ENCODE results near the gene YPEL1. TPM values are rescaled to one million over a fixed set of nuclear protein-coding genes. Genes with fewer than 3 reads are reported as not detected.
"Not testable (repeated sequence)": the region's sequence is repeated elsewhere in the genome, so short reads cannot be mapped to it uniquely, and the experiment has no call there.

The YPEL1 gene
- total RNA-seq, 1 experiment from 2014 or later = 4.0 TPM

- peaks cover 7% of the 10 kb centered on the region for H3K36me3 ChIP-seq
Measured at GRCh38 chr22:21693333-21693998, 42.1 kb downstream of the YPEL1 start.

GRCh38 chr22:21692856-21693255 is 42.7 kb downstream of the YPEL1 start:
- not testable (repeated sequence) for H3K27me3 ChIP-seq; H3K27ac ChIP-seq; H3K4me1 ChIP-seq; H3K36me3 ChIP-seq; H3K9me3 ChIP-seq (replicated peaks); H3K4me3 ChIP-seq; DNase-seq

More at GRCh38 chr22:21693333-21693998, 42.1 kb downstream of the YPEL1 start:
- DNase-seq = no peak
- Histone ChIP-seq H3K9me3 (replicated peaks) (no peaks in the 10 kb centered on the region), H3K4me1 (peaks cover 2% of the 10 kb centered on the region; the same call in 1 of the 2 replicates), H3K4me3 (no peak overlapping the region), H3K27me3 (no peaks in the 10 kb centered on the region), H3K27ac (no peak overlapping the region)

- Histone ChIP-seq H3K27me3 (no peaks in the 10 kb centered on the region), H3K4me1 (peaks cover 2% of the 10 kb centered on the region; the same call in 1 of the 2 replicates), H3K9me3 (replicated peaks) (no peaks in the 10 kb centered on the region), H3K27ac (no peak overlapping the region), H3K4me3 (no peak overlapping the region), H3K36me3 (peaks cover 10% of the 10 kb centered on the region)
- no peak for DNase-seq
Measured at GRCh38 chr22:21691816-21692215, 43.8 kb downstream of the YPEL1 start.

GRCh38 chr22:21690401-21690801 is 45.2 kb downstream of the YPEL1 start:
- H3K9me3 ChIP-seq (replicated peaks) = no peaks in the 10 kb centered on the region
- H3K27ac ChIP-seq = peak overlapping the region; percentile 14; the same call in 1 of the 2 replicates
- peak in 1 of 2 experiments; percentile 38 for DNase-seq
- H3K4me1 ChIP-seq = peaks cover 2% of the 10 kb centered on the region; the same call in 1 of the 2 replicates
- no peaks in the 10 kb centered on the region for H3K27me3 ChIP-seq
- H3K36me3 ChIP-seq = peaks cover 12% of the 10 kb centered on the region
- no peak overlapping the region for H3K4me3 ChIP-seq

GRCh38 chr22:21688706-21689381 is 46.8 kb downstream of the YPEL1 start:
- Histone ChIP-seq H3K27ac (no peak overlapping the region), H3K27me3 (no peaks in the 10 kb centered on the region), H3K4me1 (peaks cover 2% of the 10 kb centered on the region; the same call in 1 of the 2 replicates), H3K9me3 (replicated peaks) (no peaks in the 10 kb centered on the region), H3K4me3 (no peak overlapping the region), H3K36me3 (peaks cover 19% of the 10 kb centered on the region)
- no peak for DNase-seq

- no peak overlapping the region for H3K4me3 ChIP-seq
Measured at GRCh38 chr22:21688341-21688705, 47.3 kb downstream of the YPEL1 start.

GRCh38 chr22:21687685-21688259 is 47.8 kb downstream of the YPEL1 start:
- no peaks in the 10 kb centered on the region for H3K27me3 ChIP-seq
- H3K4me1 ChIP-seq = peaks cover 2% of the 10 kb centered on the region; the same call in 1 of the 2 replicates
- H3K27ac ChIP-seq = no peak overlapping the region
- peaks cover 19% of the 10 kb centered on the region for H3K36me3 ChIP-seq
- H3K9me3 ChIP-seq (replicated peaks) = no peaks in the 10 kb centered on the region
- no peak for DNase-seq
- no peak overlapping the region for H3K4me3 ChIP-seq

More at GRCh38 chr22:21688341-21688705, 47.3 kb downstream of the YPEL1 start:
- Histone ChIP-seq H3K27ac (no peak overlapping the region), H3K27me3 (no peaks in the 10 kb centered on the region), H3K36me3 (peaks cover 19% of the 10 kb centered on the region), H3K9me3 (replicated peaks) (no peaks in the 10 kb centered on the region), H3K4me1 (peaks cover 2% of the 10 kb centered on the region; the same call in 1 of the 2 replicates)
- no peak for DNase-seq

GRCh38 chr22:21686634-21687393 is 48.8 kb downstream of the YPEL1 start:
- DNase-seq = no peak
- H3K9me3 ChIP-seq (replicated peaks) = no peaks in the 10 kb centered on the region
- peaks cover 2% of the 10 kb centered on the region; the same call in 1 of the 2 replicates for H3K4me1 ChIP-seq
- peaks cover 19% of the 10 kb centered on the region for H3K36me3 ChIP-seq
- no peak overlapping the region for H3K4me3 ChIP-seq
- H3K27me3 ChIP-seq = no peaks in the 10 kb centered on the region
- no peak overlapping the region for H3K27ac ChIP-seq

- no peak overlapping the region for H3K27ac ChIP-seq
- DNase-seq = no peak
- H3K36me3 ChIP-seq = peaks cover 14% of the 10 kb centered on the region
- H3K4me3 ChIP-seq = no peak overlapping the region
- H3K27me3 ChIP-seq = no peaks in the 10 kb centered on the region
- H3K4me1 ChIP-seq = peaks cover 2% of the 10 kb centered on the region; the same call in 1 of the 2 replicates
- no peaks in the 10 kb centered on the region for H3K9me3 ChIP-seq (replicated peaks)
Measured at GRCh38 chr22:21686193-21686608, 49.4 kb downstream of the YPEL1 start.

- Histone ChIP-seq H3K36me3 (peaks cover 13% of the 10 kb centered on the region), H3K27ac (no peak overlapping the region), H3K4me1 (no peaks in the 10 kb centered on the region), H3K27me3 (no peaks in the 10 kb centered on the region), H3K9me3 (replicated peaks) (no peaks in the 10 kb centered on the region), H3K4me3 (no peak overlapping the region)
- DNase-seq = no peak
Measured at GRCh38 chr22:21685164-21685513, 50.5 kb downstream of the YPEL1 start.

GRCh38 chr22:21684492-21685163 is 51.0 kb downstream of the YPEL1 start:
- H3K4me3 ChIP-seq = no peak overlapping the region
- H3K27ac ChIP-seq = no peak overlapping the region
- DNase-seq = no peak
- peaks cover 13% of the 10 kb centered on the region for H3K36me3 ChIP-seq
- no peaks in the 10 kb centered on the region for H3K27me3 ChIP-seq
- H3K9me3 ChIP-seq (replicated peaks) = no peaks in the 10 kb centered on the region
- H3K4me1 ChIP-seq = no peaks in the 10 kb centered on the region

- no peak overlapping the region for H3K27ac ChIP-seq
- DNase-seq = no peak
- H3K36me3 ChIP-seq = peaks cover 13% of the 10 kb centered on the region
- H3K9me3 ChIP-seq (replicated peaks) = no peaks in the 10 kb centered on the region
- no peaks in the 10 kb centered on the region for H3K4me1 ChIP-seq
- H3K4me3 ChIP-seq = no peak overlapping the region
- no peaks in the 10 kb centered on the region for H3K27me3 ChIP-seq
Measured at GRCh38 chr22:21683401-21683811, 52.2 kb downstream of the YPEL1 start.

- H3K27me3 ChIP-seq = no peaks in the 10 kb centered on the region
- DNase-seq = no peak
- H3K36me3 ChIP-seq = peaks cover 9% of the 10 kb centered on the region
- no peak overlapping the region for H3K27ac ChIP-seq
- H3K4me3 ChIP-seq = no peak overlapping the region
- H3K9me3 ChIP-seq (replicated peaks) = no peaks in the 10 kb centered on the region
- H3K4me1 ChIP-seq = no peaks in the 10 kb centered on the region
Measured at GRCh38 chr22:21682385-21683175, 53.0 kb downstream of the YPEL1 start.

All from SJCRH30 (cell line).